NCI-H345 treated with DMSO at 0.1 percent for 48 hours (cell line): ENCODE data around the gene PSMC1.
A peak's percentile ranks its signal among the peaks of the same experiment; 100 is the strongest.

Experiments
- DNase-seq: peaks from one replicate; lab custom pipeline; 2025; ENCODE audit not compliant: unreplicated experiment; lab: John Stamatoyannopoulos, UW

Gene PSMC1

DNA sequence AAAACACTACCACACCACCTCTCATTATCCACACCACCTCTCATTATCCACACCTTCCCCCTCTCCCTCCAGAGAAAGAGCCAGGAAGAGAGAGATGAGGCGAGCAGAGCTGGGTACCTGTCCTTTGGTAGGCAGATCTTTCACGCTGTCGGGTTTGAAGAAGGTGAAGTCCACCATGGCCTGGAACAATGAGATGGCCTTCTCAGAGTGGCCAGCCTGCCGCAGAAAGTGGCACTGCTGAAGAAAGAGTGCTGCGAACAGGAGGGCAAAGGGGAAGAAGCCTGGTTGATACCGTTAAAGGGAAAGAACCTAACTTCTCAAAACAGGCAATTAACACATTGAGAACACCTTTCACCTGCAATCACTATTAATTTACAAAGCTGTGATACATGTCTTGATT lies 44.8 kb downstream of the PSMC1 start:
- no peak for DNase-seq

DNA sequence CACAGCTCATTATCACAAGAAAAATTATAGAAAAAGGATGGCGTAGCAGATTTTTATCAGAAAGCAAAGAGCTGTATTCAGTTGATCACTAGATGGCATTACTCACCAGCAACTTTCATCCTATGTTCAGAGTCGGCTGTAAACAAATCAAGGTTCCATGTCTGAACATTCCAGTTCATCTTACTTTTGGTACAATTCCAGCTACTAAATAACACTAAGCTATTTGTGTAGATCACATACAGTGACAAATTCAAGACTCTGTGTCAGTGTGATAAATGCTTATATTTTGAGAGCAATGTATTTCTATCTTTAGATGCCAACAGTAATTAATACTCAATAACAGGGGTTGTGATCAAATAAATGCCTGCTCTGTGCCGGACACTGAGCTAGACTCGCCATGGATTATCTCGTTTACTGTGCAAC lies 45.3 kb downstream of the PSMC1 start:
- DNase-seq: peak; percentile 57

DNA sequence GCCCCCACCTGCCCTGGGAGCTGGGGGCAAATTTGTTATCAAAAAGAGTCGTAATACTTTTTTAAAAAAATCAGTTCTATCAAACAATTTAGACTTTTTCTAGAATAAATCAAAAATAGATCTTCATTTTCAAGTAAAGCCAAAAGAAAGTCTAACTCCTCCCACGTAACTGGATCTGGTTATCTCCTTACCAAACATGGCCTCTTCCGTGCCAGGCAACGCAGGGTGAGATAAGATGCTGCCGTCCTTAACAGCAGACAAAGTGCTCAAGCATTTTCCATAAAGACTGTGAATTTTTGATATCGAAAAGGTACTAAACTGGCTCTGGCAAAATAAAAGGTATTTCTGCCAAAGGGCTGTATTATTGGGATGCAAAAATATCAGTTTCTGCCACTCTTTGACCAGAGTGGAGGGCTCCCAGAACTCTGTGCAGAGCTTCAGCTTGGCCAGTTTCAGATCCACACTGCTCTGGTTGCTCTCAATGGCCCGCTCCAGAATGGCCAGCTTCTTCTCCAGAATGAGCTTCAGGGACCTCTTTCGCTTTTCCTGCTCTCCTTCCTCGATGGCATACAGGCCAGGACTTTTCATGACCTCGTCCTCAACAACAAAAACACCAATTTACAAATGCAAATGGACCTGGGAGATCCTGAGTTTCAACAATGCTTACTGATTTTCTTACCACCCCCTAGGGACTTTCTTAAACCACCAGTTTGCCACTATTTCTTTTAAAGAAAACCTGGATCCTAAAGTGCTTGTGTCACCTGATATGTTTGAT lies 46.4 kb downstream of the PSMC1 start:
- DNase-seq: no peak

DNA sequence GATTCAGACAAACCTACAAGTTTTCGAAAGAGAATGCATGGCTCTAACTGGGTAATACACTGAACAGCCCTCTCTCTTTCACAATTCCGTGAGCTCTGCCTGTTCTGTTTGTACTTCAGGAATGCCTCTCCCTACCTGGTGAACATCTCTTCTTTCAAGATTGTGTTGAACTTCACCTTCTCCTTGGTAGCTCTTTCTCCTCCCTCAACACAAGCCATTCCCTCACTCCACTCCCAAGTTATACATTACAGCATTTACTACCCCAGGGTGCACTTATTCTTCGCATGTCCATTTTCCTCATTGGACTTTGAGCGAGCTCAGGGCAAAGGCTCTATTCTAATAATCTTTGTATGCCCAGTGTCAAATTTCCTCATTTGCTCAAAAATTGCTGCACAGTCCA lies 47.1 kb downstream of the PSMC1 start:
- no peak for DNase-seq

DNA sequence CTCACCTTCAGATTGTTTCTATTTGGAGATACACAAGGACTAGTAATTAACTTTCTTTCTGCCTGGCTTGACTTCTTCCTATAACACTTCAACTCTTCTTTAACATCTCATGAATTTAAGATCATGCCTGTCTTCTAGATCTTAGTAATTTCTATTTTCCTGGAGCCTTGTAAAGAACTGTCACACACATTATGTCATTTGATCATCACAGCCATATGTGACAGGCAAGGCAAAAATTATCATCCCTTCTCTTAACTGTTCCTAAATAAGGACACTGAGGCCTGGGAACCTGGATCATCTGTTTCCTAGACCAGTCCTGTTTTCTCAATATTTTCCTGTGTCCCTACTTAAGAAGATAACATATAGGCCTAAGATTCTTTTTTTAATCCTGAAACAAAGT lies 48.1 kb downstream of the PSMC1 start:
- DNase-seq: no peak

DNA sequence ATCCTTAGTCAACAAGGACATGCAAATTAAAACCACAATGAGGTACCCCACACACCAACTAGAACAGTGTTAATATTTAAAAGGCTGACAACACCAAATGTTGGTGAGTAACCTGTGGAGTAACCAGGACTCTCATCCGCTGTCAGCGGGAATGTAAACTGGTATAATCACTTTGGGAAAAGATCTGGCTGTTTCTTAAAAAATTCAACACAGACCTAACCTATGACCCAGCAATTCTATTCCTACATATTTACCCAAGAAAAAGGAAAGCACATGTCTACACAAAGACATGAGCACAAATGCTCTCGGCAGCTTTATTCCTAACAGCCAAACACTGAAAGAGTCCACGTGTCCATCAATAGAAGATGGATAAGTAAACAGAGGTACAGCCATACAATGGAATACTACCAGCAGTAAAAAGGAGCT lies 48.8 kb downstream of the PSMC1 start:
- no peak for DNase-seq

DNA sequence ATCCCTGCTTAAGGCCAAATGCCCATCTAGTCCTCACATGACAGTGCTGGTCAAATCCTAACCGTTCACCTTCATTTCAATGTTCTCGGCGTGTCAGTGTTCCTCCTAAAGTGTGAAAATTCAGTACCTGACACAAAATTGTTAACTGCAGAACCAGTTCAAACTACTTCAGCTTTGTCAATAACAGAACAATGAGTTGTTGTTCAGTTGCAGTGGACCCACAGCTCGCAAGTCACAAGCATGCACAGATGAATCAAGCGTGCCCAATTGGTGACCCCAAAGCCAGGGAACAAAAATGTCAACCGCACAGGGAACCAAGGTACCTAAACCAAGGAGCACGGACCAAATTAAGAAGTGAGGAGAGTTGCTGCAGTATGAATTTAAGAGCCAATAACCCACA lies 52.2 kb downstream of the PSMC1 start:
- DNase-seq: no peak

DNA sequence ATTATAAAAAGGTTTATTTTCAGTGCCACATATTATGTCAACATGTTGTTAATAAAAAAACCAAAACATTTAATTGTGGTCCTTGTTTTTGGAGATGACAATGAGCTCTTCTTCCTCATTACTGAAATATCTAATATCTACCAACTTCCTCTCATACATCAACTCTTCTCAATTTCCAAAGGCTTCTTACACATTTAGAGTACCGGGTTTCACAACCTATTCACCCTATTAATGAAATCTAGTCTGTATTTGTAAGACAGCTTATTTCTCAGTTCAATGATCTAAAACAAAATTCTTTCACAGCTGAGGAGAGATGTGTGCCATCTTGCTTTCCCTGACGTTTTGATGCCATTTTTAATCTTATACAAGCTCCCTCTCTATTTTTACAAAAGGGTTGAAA lies 60.9 kb downstream of the PSMC1 start:
- no peak for DNase-seq

DNA sequence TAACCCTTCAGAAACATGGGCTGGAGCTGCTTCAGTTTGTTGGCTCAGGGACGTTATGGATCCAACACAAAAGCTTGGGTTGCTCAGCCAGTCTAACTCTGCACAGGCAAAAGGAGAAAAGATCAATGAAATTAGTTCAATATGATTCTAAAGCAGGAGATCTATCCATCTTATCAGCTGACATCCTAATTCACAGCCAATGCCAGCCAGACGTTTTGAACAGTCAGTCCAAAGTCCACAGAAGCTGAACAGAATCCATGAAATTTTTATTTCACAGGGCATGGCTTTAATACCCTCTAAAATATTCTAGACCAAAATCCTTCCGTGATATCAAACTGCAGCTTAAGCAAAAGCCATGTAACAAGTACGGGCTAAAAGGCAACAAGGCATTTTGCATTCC lies 61.7 kb downstream of the PSMC1 start:
- DNase-seq: no peak

DNA sequence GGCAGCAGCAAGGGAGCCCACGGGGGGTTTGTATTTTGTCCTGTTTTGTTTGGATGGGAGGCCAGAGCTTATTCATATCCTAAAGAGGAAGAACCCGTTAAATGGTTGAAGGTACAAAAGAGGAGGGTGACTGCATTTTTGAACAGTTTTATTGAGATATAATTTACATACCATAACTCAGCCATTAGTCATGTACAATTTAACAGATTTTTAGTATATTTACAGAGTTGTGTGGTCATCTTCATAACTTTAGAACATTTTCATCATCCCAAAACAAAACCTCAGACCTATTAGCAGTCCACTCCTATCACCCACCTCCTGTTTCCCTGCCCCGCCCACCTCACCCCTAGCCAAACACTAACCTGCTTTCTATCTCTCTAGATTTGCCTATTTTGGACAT lies 62.8 kb downstream of the PSMC1 start:
- DNase-seq: no peak

DNA sequence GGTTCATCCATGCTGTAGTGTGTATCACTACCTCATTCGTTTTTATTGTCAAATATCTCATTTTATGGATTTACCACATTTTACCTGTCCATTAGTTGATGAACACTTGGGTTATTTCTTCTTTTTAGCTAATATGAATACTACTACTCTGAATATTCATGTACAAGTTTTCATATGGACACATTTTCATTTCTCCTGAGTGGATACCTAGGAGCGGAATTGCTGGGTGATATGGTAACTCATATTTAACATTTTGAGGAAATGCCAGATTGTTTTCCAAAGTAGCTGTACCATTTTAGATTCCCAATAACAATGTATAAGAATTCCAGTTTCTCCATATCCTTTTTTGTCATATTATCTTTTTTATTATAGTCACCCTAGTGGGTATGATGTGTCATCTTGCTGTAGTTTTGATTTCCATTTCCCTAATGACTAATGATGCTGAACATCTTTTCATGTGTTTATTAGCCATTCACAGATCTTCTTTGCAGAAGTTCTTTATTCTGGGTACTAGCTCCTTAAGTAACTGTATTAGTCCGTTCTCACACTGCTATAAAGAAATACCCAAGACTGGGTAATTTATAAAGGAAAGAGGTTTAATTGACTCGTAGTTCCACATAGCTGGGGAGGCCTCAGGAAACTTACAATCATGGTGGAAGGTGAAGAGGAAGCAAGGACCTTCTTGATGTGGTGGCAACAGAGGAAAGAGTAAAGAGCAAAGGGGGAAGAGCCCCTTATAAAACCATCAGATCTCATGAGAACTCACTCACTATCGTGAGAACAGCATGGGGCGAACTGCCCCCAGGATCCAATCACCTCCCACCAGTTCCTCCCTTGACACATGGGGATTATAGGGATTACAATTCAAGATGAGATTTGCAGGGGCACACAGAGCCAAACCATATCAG lies 63.5 kb downstream of the PSMC1 start:
- DNase-seq: no peak

DNA sequence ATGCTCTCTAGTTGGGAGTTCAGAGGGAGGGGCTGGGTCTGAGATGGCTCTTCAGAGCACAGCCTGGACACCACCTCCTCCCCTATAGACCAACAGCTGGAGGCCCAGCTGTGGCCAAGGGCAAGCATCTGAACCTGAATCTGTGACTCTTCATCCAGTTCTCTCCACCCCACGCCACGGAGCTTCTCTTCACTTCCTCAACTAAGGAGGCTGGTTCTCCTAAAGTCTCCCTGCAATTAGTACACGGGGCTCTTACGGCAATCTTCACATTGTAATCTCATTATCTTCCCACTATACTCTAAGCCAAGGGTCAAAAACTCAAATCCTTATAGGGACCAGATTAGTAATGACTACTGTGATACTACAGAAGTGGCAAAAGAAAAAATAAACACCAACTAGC lies 65.5 kb downstream of the PSMC1 start:
- no peak for DNase-seq
